CD4-positive, alpha-beta T cell treated with Interleukin-6 for 4 hours (primary cell): ENCODE data around the gene TREML1.

Experiments used
- DNase-seq: peaks from one replicate; pipeline ENCODE4 v3.0.0-alpha.2; 2020; ENCODE audit warnings: mixed read lengths

The TREML1 gene

GRCh38 chr6:41177695-41178094 is 23.5 kb upstream of the TREML1 start:
- no peak for DNase-seq

GRCh38 chr6:41177287-41177686 is 23.1 kb upstream of the TREML1 start:
- DNase-seq, result no peak

GRCh38 chr6:41176189-41176588 is 22.0 kb upstream of the TREML1 start:
- no peak for DNase-seq

- no peak for DNase-seq
Observed at GRCh38 chr6:41175084-41175483, 20.9 kb upstream of the TREML1 start.

GRCh38 chr6:41174610-41175009 is 20.5 kb upstream of the TREML1 start:
- DNase-seq, result no peak

GRCh38 chr6:41171908-41172307 is 17.8 kb upstream of the TREML1 start:
- no peak for DNase-seq

- no peak for DNase-seq
Observed at GRCh38 chr6:41170547-41171160, 16.5 kb upstream of the TREML1 start.

- no peak for DNase-seq
Observed at GRCh38 chr6:41167173-41167963, 13.2 kb upstream of the TREML1 start.

GRCh38 chr6:41164551-41165120 is 10.5 kb upstream of the TREML1 start:
- DNase-seq, result no peak

GRCh38 chr6:41163419-41163717 is 9.2 kb upstream of the TREML1 start:
- DNase-seq, result no peak

GRCh38 chr6:41162687-41163418 is 8.7 kb upstream of the TREML1 start, which contains the start of gene TREM2:
Gene TREM2 (minus strand): TSS chr6:41163116. CDS start chr6:41163082, 34 bp downstream.
- DNase-seq, result no peak

GRCh38 chr6:41161851-41162552 is 7.9 kb upstream of the TREML1 start:
- DNase-seq, result no peak

GRCh38 chr6:41161380-41161779 is 7.2 kb upstream of the TREML1 start:
- DNase-seq, result no peak

GRCh38 chr6:41160933-41161332 is 6.8 kb upstream of the TREML1 start:
- DNase-seq, result no peak

- DNase-seq, result no peak
Observed at GRCh38 chr6:41159415-41160082, 5.4 kb upstream of the TREML1 start.

- DNase-seq, result no peak
Observed at GRCh38 chr6:41157323-41157722, 3.2 kb upstream of the TREML1 start.

GRCh38 chr6:41156771-41157170 is 2.6 kb upstream of the TREML1 start:
- no peak for DNase-seq

- no peak for DNase-seq
Observed at GRCh38 chr6:41156001-41156400, 1.9 kb upstream of the TREML1 start.

GRCh38 chr6:41155132-41155805 is 1.1 kb upstream of the TREML1 start:
- DNase-seq, result no peak

- DNase-seq, result no peak
Observed at GRCh38 chr6:41153451-41153850, 696 bp downstream of the TREML1 start.

- no peak for DNase-seq
Observed at GRCh38 chr6:41150671-41151070, 3.5 kb downstream of the TREML1 start.

- DNase-seq, result no peak
Observed at GRCh38 chr6:41147917-41148316, 6.2 kb downstream of the TREML1 start.
